Mesodermal cell (in vitro differentiated cells): ENCODE results near the gene REXO5.
A peak's percentile ranks its signal among the peaks of the same experiment; 100 is the strongest.
"Not testable (repeated sequence)": the region's sequence is repeated elsewhere in the genome, so short reads cannot be mapped to it uniquely, and the experiment has no call there.

Experiments
- H3K27ac ChIP-seq: 2 replicates; pipeline ENCODE4 v1.7.0; 2013; ENCODE audit warnings: mild to moderate bottlenecking, low read depth, low read length, moderate library complexity; ENCODE audit not compliant: severe bottlenecking
- H3K36me3 ChIP-seq: 2 replicates; pipeline ENCODE4 v1.7.1; 2013; ENCODE audit warnings: mild to moderate bottlenecking, low read length, moderate library complexity; ENCODE audit not compliant: control insufficient read depth, insufficient read depth
- H3K4me1 ChIP-seq: one replicate; pipeline ENCODE4 v1.7.1; 2013; ENCODE audit warnings: mild to moderate bottlenecking, low read length; ENCODE audit not compliant: insufficient read depth, control insufficient read depth, poor library complexity, severe bottlenecking
- H3K4me3 ChIP-seq: 2 replicates; pipeline ENCODE4 v1.7.0; 2013; ENCODE audit warnings: low read length, control low read depth, mild to moderate bottlenecking; ENCODE audit not compliant: insufficient read depth, poor library complexity, severe bottlenecking; ENCODE audit errors: extremely low read depth
- H3K9me3 ChIP-seq: 2 replicates; pipeline ENCODE4 v1.7.1; 2013; ENCODE audit warnings: mild to moderate bottlenecking, low read length, moderate library complexity; ENCODE audit not compliant: control insufficient read depth
- WGBS, 2 experiments: methylation state at CpG; one replicate each; pipeline ENCODE4 v1.1.5; 2013; ENCODE audit warnings: missing lambda C conversion rate in 2 of 2; ENCODE audit not compliant: insufficient coverage in 2 of 2; 5-methylcytosine and 5-hydroxymethylcytosine counted together

The REXO5 gene

DNA sequence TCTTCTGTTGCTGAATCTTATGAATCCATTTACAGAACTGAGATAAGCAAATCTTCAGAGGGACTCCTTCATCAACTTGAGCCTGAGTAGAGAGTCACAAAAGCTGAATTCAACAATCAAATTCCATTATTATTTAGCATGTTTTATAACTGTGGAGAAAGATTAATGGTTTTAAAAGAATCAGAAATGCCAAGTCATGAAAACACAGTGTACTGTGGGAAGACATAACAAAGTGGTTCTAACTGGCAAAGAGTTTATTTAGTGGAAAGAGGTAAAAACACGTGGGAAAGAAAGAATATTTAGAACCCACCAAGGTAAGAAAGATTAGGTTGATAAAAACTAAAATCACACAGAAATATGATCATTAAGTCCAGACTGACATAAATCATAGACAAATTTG is 5.0 kb upstream of the REXO5 start:
- H3K4me1 ChIP-seq, result no peaks in the 10 kb centered on the region
- H3K36me3 ChIP-seq, result peaks cover 19% of the 10 kb centered on the region
- no peak overlapping the region for H3K27ac ChIP-seq
- no peaks in the 10 kb centered on the region for H3K9me3 ChIP-seq
- H3K4me3 ChIP-seq, result no peak overlapping the region
- WGBS, 2 experiments, result no CpG with 5 or more reads among the region's 1 CpG

DNA sequence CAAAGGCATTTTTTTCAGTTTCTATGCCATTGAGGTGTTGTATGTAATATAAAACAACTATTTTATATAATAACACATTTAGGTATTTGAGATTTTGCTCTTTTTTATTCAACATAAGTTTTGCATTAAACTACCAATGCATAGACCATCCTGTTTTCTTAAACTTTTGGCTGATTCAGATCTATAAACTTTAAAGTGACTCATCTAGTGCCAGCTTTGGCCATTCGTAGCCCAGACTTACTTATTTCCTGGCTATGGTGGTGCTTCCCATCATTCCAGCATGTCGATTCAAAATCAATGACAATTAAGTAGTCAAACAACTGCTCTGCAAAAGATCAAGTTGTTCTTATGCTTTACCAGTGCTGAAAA is 3.2 kb upstream of the REXO5 start:
- Histone ChIP-seq H3K4me3 (no peak overlapping the region), H3K4me1 (no peaks in the 10 kb centered on the region), H3K36me3 (peaks cover 12% of the 10 kb centered on the region), H3K27ac (no peak overlapping the region), H3K9me3 (no peaks in the 10 kb centered on the region)
- 84 to 91% methylated on average over 2 of the region's 2 CpGs for WGBS, 2 experiments

DNA sequence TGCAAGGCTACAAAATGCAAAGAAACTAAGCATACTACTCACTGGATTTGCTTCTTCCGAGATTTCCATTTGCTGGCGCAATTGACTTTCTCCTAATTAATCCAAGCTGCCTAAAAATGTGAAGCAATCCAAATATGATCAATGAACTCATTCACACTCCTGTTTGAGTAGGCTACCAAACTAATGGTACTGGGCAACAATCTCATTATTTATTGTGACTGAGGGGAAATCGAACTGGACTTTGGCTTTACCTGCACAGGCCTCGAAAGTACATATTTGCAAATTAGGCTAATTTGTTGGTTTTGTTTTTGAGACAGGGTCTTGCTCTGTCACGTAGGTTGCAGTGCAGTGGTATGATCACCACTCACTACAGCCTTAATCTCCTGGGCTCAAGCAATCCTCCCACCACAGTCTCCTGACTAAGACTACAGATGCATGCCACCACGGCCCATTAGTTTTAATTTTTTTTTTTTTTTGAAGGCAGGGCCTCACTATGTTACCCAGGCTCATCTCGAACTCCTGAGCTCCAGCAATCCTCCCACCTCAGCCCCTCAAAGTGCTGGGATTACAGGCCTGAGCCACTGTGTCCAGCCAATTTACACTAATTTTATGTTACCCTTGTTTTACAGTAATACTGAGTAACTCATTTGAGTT is 2.6 kb upstream of the REXO5 start:
- Histone ChIP-seq H3K4me1 (no peaks in the 10 kb centered on the region), H3K36me3 (peaks cover 7% of the 10 kb centered on the region), H3K9me3 (no peaks in the 10 kb centered on the region), H3K4me3 (no peak overlapping the region), H3K27ac (no peak overlapping the region)
- 88 to 92% methylated on average over 3 to 5 of the region's 7 CpGs for WGBS, 2 experiments

DNA sequence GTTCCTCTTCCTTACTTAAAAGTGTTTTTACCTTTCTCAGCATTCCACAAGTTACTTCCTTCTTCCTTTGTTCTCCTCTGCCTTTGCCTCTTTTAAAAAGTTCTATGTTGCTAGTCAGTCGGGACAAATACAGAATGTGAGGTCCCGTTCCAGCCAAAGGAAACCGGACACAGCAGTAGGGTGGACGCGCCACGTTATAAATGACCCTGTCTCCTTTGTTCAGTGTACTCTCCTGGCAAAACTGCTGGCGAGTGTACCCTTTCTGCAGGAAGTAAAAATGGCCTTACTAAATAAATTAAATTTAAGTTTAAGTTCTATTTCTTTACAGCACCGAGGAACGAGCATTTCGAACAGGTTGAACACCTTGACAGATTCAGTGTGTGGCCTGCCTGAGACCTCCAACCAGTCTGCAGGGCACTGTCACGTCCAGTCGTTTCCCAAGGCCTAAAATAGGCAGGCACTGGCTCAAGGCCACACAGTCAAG is 601 bp upstream of the REXO5 start:
- H3K36me3 ChIP-seq, H3K9me3 ChIP-seq, H3K4me1 ChIP-seq: not testable (repeated sequence)
- peak overlapping the region; percentile 70 for H3K4me3 ChIP-seq
- WGBS, 2 experiments, result 21 to 33% methylated on average over 11 of the region's 12 CpGs
- peak overlapping the region; percentile 86 for H3K27ac ChIP-seq

DNA sequence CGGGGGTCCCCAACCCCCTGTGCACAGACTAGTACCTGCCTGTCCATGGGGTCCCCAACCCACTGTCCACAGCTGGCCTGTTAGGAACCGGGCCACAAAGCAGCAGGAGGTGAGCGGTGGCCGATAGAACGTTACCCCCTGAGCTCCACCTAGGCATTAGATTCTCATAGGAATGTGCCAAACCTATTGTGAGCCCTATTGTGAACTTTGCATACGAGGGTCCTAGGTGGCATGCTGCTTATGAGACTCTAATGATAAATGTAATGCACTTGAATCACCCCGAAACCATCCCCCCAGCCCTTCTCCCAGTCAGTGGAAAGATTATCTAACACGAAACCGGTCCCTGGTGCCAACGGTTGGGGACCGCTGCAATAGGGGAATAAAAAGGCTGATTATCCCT is 1.5 kb downstream of the REXO5 start:
- peak overlapping the region; percentile 70 for H3K4me3 ChIP-seq
- H3K4me1 ChIP-seq, result no peaks in the 10 kb centered on the region
- H3K9me3 ChIP-seq, result no peaks in the 10 kb centered on the region
- no peak overlapping the region for H3K27ac ChIP-seq
- no peaks in the 10 kb centered on the region for H3K36me3 ChIP-seq
- WGBS, 2 experiments, result 94 to 96% methylated on average over 6 of the region's 11 CpGs

DNA sequence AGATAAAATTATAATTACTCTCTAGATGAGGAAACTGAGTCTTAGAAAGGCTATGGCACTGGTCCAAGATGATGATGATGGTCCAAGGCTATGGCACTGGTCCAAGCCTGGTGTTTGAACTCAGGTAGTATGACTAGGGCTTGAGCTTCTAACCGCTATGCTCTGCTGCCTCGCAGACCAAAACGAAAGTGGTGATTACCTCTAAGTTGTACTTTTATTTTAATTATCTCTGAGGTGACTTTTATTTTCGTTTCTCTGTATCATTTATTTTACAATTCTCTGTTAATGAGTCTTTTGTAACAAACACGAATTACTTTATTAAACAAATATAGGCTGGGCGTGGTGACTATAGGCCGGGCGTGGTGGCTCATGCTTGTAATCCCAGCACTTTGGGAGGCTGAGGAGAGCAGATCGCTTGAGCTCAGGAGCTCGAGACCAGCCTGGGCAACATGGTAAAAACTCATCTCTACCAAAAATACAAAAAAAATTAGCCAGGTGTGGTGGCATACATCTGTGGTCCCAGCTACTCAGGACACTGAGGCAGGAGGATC is 5.6 kb downstream of the REXO5 start:
- Histone ChIP-seq H3K9me3 (no peaks in the 10 kb centered on the region), H3K27ac (no peak overlapping the region), H3K4me1 (no peaks in the 10 kb centered on the region), H3K4me3 (no peak overlapping the region), H3K36me3 (peaks cover 4% of the 10 kb centered on the region)
- 77 to 95% methylated on average over 3 to 4 of the region's 10 CpGs for WGBS, 2 experiments

DNA sequence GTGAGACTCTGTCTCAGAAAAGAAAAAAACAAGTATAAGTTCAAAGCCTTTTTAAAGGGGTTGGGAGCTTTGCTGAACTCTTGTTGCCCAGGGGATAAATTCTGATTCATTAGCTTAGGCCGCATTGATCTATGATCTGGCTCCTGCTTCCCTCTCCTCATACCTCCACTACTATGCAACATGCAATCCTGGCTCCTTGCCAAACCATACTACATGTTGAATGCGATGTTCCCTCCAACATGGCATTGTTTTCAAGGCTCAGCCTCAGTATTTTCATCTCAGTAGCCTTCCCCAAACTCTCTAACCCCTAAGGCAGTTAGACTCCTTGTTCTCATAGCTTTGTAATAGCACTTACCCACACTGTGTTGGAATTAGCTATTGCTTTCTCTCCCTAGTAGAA is 6.2 kb downstream of the REXO5 start:
- Histone ChIP-seq H3K9me3 (no peaks in the 10 kb centered on the region), H3K27ac (no peak overlapping the region), H3K36me3 (peaks cover 4% of the 10 kb centered on the region), H3K4me3 (no peak overlapping the region), H3K4me1 (no peaks in the 10 kb centered on the region)
- WGBS, 2 experiments, result 80 to 93% methylated on average over 2 of the region's 2 CpGs

DNA sequence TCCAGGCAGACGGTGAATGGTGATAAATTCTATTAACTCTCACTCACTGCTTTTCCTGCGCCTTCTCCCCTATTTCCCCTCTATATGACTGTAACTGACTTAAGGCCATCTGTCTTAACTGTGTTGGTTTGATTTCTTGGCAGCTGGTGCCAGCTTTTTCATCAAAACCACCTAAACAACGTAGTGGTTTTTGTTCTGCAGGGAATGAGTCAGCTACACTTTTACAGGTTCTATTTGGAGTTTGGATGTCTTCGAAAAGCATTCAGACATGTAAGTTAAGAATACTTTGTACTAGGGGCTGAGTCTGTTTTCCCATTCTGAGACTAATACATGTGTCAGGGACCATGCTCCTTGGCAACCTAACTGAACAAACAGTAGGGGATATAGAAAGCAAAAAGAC is 8.5 kb downstream of the REXO5 start:
- Histone ChIP-seq H3K9me3 (no peaks in the 10 kb centered on the region), H3K36me3 (peaks cover 4% of the 10 kb centered on the region), H3K4me1 (no peaks in the 10 kb centered on the region), H3K27ac (no peak overlapping the region), H3K4me3 (no peak overlapping the region)
- WGBS, 2 experiments, result 100% methylated on average over 1 of the region's 4 CpGs; no CpG with 5 or more reads in 1 of the 2 experiments

DNA sequence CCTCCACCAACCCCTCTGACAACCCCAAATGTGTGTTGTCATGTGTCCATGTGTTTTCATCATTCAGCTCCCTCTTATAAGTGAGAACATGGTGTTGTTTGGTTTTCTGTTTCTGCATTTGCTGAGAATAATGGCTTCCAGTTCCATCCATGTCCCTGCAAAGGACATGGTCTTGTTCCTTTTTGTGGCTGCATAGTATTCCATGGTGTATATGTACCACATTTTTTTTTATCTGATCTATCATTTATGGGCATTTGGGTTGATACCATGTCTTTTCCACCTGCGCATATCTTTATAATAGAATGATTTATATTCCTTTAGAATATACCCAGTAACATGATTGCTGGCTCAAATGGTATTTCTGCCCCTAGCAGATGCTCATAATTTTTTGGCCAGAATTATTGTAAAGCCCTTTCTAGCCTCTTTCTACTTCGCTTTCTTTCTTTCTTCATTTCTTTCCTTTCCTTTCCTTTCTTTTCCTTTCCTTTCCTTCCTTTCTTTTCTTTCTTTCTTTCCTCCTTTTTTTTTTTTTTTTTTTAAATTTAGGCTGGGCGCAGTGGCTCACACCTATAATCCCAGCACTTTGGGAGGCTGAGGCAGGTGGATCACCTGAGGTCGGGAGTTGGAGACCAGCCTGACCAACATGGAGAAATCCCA is 12.7 kb downstream of the REXO5 start:
- H3K4me1 ChIP-seq, result no peaks in the 10 kb centered on the region

DNA sequence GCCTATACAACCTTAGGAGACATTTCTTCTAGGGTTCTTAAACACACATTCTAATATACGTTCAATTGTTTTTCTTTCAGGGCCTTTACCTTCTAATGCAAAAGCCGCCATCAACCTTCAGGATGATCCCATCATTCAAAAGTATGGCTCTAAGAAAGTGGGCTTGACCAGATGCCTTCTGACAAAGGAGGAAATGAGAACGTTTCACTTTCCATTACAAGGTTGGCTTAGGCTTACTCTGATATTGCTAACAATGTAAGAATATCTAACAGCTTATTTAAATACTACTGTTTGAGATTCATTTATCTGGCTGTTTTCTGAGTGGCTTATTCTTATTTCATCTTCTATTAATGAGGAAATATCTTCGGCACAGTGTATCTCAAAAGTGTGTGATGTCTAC is 15.4 kb downstream of the REXO5 start:
- no peaks in the 10 kb centered on the region for H3K36me3 ChIP-seq
- 88 to 100% methylated on average over 1 to 2 of the region's 4 CpGs for WGBS, 2 experiments
- H3K9me3 ChIP-seq, result no peaks in the 10 kb centered on the region

More for the DNA sequence above, 12.7 kb downstream of the REXO5 start:
- no peak overlapping the region for H3K27ac ChIP-seq
- H3K4me3 ChIP-seq, result no peak overlapping the region
- no peaks in the 10 kb centered on the region for H3K9me3 ChIP-seq
- peaks cover 4% of the 10 kb centered on the region for H3K36me3 ChIP-seq
- WGBS, 2 experiments, result 78 to 100% methylated on average over 1 of the region's 4 CpGs

More for the DNA sequence above, 15.4 kb downstream of the REXO5 start:
- H3K4me3 ChIP-seq, result no peak overlapping the region
- no peak overlapping the region for H3K27ac ChIP-seq
- no peaks in the 10 kb centered on the region for H3K4me1 ChIP-seq
